PFSK-1 (cell line): ENCODE results near the gene MGAT5.

ENCODE experiments used
- FOXP2 ChIP-seq: optimal IDR thresholded peaks from 2 replicates; pipeline ENCODE3; 2011; ENCODE audit warnings: borderline replicate concordance, control low read depth, inconsistent platforms; ENCODE audit not compliant: insufficient read depth; ENCODE audit errors: extremely low read length, extremely low read depth
- POLR2AphosphoS5 ChIP-seq: IDR thresholded peaks from 2 replicates; pipeline ENCODE4 v1.6.1; 2012; ENCODE audit warnings: low read depth, mild to moderate bottlenecking, control low read depth, low read length, moderate library complexity
- SIN3A ChIP-seq: IDR thresholded peaks from 2 replicates; pipeline ENCODE4 v1.6.1; 2012; ENCODE audit warnings: mild to moderate bottlenecking, low read length, moderate library complexity, borderline replicate concordance; ENCODE audit not compliant: insufficient read depth
- TAF1 ChIP-seq: IDR thresholded peaks from 2 replicates; pipeline ENCODE4 v1.6.1; 2012; ENCODE audit warnings: low read length, control low read depth, borderline replicate concordance; ENCODE audit not compliant: insufficient read depth
- TF ChIP-seq, protein P1 (sequence below), 2 experiments: IDR thresholded peaks; 2 replicates each; pipeline versions ENCODE4 v1.6.1 to v1.8.0; 2011 to 2012; ENCODE audit warnings: low read depth in 2 of 2, low read length in 2 of 2, control low read depth in 1 of 2, inconsistent platforms in 1 of 2, mild to moderate bottlenecking in 1 of 2, moderate library complexity in 1 of 2; ENCODE audit not compliant: insufficient read depth in 1 of 2

The MGAT5 gene

DNA sequence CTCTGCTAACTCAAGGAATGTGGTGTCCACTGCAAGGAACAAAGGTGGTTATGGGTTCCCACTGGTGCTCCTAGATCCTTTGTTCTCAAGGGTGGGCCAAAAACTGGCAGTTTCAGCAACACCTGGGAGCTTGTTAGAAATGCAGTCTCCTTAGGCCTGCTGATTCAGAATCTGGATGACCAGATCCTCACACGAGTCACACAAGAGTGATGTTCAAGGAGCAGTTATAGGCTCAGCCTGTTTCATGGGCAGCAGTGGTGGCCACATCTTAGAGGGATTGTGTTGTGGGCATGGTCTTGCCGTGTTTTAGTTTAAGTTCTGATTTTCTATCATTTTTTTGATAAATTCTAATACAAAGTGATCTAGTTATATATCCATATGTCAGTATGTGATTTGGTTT, 28.7 kb upstream of the MGAT5 start:
- TF ChIP-seq SIN3A (no peak), TAF1 (no peak), POLR2AphosphoS5 (no peak)

DNA sequence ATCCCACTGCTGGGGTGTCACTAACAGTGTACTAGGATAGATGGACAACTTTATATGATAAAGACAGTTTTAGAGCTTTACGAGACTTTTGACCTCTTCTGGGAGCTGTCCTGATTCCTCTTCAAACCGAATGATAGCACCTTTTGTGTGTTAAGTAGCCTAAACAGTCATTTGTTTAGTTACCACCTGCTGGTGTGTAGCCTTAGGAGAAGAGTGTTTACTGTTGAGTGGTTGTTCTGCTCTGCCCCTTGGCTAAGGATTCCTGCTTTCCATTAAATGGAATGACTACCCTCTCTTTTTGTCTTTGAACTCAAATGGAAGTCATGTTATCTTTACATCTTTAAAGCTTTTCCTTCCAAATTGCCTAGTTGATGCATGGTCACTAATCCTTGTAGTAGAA, 28.0 kb upstream of the MGAT5 start:
- no peak for TF ChIP-seq TAF1
- no peak for TF ChIP-seq FOXP2
- no peak for TF ChIP-seq SIN3A
- TF ChIP-seq POLR2AphosphoS5: no peak
- TF ChIP-seq, protein P1, sequence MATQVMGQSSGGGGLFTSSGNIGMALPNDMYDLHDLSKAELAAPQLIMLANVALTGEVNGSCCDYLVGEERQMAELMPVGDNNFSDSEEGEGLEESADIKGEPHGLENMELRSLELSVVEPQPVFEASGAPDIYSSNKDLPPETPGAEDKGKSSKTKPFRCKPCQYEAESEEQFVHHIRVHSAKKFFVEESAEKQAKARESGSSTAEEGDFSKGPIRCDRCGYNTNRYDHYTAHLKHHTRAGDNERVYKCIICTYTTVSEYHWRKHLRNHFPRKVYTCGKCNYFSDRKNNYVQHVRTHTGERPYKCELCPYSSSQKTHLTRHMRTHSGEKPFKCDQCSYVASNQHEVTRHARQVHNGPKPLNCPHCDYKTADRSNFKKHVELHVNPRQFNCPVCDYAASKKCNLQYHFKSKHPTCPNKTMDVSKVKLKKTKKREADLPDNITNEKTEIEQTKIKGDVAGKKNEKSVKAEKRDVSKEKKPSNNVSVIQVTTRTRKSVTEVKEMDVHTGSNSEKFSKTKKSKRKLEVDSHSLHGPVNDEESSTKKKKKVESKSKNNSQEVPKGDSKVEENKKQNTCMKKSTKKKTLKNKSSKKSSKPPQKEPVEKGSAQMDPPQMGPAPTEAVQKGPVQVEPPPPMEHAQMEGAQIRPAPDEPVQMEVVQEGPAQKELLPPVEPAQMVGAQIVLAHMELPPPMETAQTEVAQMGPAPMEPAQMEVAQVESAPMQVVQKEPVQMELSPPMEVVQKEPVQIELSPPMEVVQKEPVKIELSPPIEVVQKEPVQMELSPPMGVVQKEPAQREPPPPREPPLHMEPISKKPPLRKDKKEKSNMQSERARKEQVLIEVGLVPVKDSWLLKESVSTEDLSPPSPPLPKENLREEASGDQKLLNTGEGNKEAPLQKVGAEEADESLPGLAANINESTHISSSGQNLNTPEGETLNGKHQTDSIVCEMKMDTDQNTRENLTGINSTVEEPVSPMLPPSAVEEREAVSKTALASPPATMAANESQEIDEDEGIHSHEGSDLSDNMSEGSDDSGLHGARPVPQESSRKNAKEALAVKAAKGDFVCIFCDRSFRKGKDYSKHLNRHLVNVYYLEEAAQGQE (IDR thresholded peaks at IDR 0.05; ENCODE audit: insufficient read depth in 1 of 2, low read depth in 2 of 2, low read length in 2 of 2): no peak

DNA sequence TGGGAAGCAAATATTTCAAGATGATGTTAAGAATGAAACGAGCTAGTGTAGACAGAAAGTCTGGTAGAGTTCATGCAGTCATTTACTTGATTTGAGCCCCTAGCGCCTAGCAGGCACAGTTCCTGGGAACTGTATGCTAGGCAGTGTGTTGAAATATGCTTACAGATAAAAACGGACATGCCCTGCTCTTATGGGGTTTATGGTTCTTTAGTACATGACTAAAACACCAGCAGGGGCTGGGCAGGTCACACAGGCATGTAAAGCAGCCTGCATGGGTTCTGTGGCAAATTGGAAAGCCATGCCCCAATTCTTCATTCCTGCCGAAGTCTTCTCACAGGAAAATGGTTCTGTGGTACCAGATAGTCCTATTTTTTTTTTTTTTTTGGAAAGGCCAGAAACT, 27.3 kb upstream of the MGAT5 start:
- TF ChIP-seq FOXP2: no peak
- TF ChIP-seq POLR2AphosphoS5: no peak
- no peak for TF ChIP-seq SIN3A
- TF ChIP-seq, protein P1 (IDR thresholded peaks at IDR 0.05; ENCODE audit: insufficient read depth in 1 of 2, low read depth in 2 of 2, low read length in 2 of 2): no peak
- TF ChIP-seq TAF1: no peak

- TF ChIP-seq TAF1 (no peak), SIN3A (no peak)
Measured at GRCh38 chr2:134227666-134228065, 26.2 kb upstream of the MGAT5 start.

- TF ChIP-seq SIN3A (no peak), POLR2AphosphoS5 (no peak), FOXP2 (no peak)
- TF ChIP-seq, protein P1 (IDR thresholded peaks at IDR 0.05; ENCODE audit: insufficient read depth in 1 of 2, low read depth in 2 of 2, low read length in 2 of 2): no peak
Measured at GRCh38 chr2:134228493-134228903, 25.4 kb upstream of the MGAT5 start.

DNA sequence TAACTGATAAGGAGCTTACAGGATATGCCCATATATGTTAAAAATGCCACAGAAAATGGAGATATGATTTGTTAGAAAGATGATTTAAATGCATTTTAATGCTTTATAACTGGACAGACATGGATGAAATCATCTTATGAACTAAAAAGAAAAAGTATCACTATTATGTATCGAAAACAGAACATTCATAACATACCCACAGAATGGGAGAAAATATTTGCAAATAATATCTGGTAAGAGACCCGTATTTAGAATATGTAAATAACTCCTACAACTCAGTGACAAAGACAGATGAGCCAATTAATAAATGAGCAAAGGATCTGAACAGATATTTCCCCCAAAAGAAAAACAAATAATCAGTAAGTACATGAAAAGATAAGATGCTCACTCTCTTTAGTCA, 24.3 kb upstream of the MGAT5 start:
- no peak for TF ChIP-seq FOXP2
- TF ChIP-seq TAF1: no peak
- no peak for TF ChIP-seq POLR2AphosphoS5
- TF ChIP-seq SIN3A: no peak
- TF ChIP-seq, protein P1 (IDR thresholded peaks at IDR 0.05; ENCODE audit: insufficient read depth in 1 of 2, low read depth in 2 of 2, low read length in 2 of 2): no peak
